ENCODE data around the gene TBPL2. TPM values are rescaled to one million over a fixed set of nuclear protein-coding genes. Genes with fewer than 3 reads are reported as not detected.

TBPL2 gene
- total and polyA plus RNA-seq, 2 of the 13 experiments (the other 11 are each of a cell fraction or from before 2014, with no cell fraction given), result not detected

DNA sequence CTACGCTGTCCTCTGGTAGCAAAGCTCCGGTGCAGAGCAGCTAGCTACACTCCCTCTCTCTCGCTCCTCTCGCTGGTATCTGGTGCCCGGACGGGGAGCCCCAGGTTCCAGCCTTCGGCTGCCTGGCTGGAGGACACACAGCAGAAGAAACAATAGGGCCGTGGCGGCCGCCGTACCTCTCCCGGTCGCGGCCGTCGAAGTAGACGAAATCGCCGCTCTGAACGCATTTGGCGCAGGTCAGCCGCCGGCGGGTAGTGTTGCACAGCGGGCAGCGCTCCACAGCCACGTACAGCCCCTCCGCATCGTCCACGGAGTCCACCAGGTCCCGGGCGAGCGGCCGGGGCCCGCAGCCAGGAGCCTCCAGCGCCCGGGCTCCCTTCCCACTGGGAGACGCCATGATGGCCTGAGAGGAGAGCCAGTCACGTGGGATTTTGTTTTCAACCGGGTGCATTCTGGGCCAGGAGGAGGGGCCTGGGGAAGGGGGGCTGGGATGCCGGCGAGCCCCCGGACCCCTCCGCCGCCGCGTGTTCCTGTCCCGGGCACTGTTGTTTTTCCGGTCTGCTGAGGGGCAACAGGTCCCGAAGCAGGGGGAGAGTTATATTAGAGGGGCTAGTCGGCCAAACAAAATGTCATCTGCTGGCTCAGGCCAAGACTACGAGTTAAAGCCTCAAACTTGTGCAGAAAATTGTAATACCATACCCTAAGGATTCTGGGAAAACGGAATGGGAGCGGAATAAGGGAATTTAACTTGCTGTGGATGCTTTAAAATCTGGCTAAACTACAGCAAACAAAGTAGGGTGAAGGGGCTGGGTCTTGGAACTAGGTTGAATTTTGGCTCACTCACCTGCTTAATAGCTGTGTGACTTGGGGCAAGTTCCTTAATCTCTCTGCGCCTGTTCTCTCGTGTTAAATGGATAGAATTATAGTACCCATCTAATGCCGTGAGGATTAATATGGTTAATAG, 28.7 kb downstream of the TBPL2 start, which contains the start of gene ATG14 (continued):
- TF ChIP-seq, protein P1, sequence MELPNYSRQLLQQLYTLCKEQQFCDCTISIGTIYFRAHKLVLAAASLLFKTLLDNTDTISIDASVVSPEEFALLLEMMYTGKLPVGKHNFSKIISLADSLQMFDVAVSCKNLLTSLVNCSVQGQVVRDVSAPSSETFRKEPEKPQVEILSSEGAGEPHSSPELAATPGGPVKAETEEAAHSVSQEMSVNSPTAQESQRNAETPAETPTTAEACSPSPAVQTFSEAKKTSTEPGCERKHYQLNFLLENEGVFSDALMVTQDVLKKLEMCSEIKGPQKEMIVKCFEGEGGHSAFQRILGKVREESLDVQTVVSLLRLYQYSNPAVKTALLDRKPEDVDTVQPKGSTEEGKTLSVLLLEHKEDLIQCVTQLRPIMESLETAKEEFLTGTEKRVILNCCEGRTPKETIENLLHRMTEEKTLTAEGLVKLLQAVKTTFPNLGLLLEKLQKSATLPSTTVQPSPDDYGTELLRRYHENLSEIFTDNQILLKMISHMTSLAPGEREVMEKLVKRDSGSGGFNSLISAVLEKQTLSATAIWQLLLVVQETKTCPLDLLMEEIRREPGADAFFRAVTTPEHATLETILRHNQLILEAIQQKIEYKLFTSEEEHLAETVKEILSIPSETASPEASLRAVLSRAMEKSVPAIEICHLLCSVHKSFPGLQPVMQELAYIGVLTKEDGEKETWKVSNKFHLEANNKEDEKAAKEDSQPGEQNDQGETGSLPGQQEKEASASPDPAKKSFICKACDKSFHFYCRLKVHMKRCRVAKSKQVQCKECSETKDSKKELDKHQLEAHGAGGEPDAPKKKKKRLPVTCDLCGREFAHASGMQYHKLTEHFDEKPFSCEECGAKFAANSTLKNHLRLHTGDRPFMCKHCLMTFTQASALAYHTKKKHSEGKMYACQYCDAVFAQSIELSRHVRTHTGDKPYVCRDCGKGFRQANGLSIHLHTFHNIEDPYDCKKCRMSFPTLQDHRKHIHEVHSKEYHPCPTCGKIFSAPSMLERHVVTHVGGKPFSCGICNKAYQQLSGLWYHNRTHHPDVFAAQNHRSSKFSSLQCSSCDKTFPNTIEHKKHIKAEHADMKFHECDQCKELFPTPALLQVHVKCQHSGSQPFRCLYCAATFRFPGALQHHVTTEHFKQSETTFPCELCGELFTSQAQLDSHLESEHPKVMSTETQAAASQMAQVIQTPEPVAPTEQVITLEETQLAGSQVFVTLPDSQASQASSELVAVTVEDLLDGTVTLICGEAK (IDR thresholded peaks at IDR 0.05), result no peak
- TF ChIP-seq, protein P1 (CRISPR knock-in tag; IDR thresholded peaks at IDR 0.05), result peak; percentile 81
- TF ChIP-seq TSC22D2 (CRISPR knock-in tag; IDR thresholded peaks at IDR 0.05; ENCODE audit: borderline replicate concordance) (peak; percentile 22; the same call in 1 of the 2 replicates), CSRNP1 (CRISPR knock-in tag; IDR thresholded peaks at IDR 0.05) (peak; percentile 87), SOX5 (CRISPR knock-in tag; IDR thresholded peaks at IDR 0.05; ENCODE audit: borderline replicate concordance) (peak; percentile 27; the same call in 1 of the 2 replicates), ATRX (CRISPR knock-in tag; IDR thresholded peaks at IDR 0.05; ENCODE audit: borderline replicate concordance) (no peak), RBFOX2 (IDR thresholded peaks at IDR 0.05; ENCODE audit: low read depth, low read length) (peak; percentile 90), SP2 (CRISPR knock-in tag; IDR thresholded peaks at IDR 0.05) (peak; percentile 36; the same call in 1 of the 2 replicates), ZZZ3 (CRISPR knock-in tag; IDR thresholded peaks at IDR 0.05; ENCODE audit: borderline replicate concordance) (no peak; the same call in 1 of the 2 replicates), SRSF1 (optimal IDR thresholded peaks at IDR 0.05; ENCODE audit: low read depth, low read length) (peak; percentile 66), ZNF275 (CRISPR knock-in tag; IDR thresholded peaks at IDR 0.05; ENCODE audit: borderline replicate concordance) (peak; percentile 79; the same call in 1 of the 2 replicates), SNAPC5 (CRISPR knock-in tag; IDR thresholded peaks at IDR 0.05; ENCODE audit: borderline replicate concordance) (0 out of 2 replicates have a peak, but pooled peaks have one; percentile 90)

Data from HepG2 (cell line).